ENCODE data around the gene NPR3. TPM values are rescaled to one million over a fixed set of nuclear protein-coding genes. Genes with fewer than 3 reads are reported as not detected.

NPR3 gene
- total RNA-seq, 4 donors from 2014 or later = 6.1 to 10.1 (median 8.1) TPM

DNA sequence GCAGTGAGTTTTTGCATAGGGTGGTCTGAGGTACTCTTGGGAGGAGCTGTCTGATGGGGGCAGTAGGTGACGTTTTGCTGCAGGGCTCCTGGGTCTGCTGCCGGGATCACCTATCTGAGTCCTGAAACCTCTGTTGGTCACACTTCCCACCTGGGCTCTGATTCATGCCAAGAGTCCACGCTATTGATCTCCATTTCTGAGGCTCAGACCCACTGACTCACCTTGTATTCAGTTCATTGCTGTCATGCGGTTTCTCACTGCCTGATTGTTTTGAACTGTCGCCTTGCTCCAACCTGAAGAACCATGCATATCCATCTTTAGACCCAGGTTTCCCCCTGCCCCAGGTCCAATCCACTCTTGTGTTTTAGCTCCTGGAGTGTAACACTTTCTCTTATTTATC lies 101.3 kb downstream of the NPR3 start:
- no peaks in the 10 kb centered on the region for H3K9me3 ChIP-seq
- no peak overlapping the region for H3K4me3 ChIP-seq
- no peaks in the 10 kb centered on the region for H3K27me3 ChIP-seq
- WGBS = 94% methylated on average over 5 of the region's 5 CpGs
- DNase-seq (ENCODE audit: low spot score in 2 of 2) = no peak
- peaks cover 3% of the 10 kb centered on the region for H3K4me1 ChIP-seq
- no peak overlapping the region for H3K27ac ChIP-seq
- H3K36me3 ChIP-seq = no peaks in the 10 kb centered on the region
- TF ChIP-seq EP300 (IDR thresholded peaks at IDR 0.05) = no peak
- TF ChIP-seq POLR2A (IDR thresholded peaks at IDR 0.05) = no peak
- TF ChIP-seq POLR2AphosphoS5 (IDR thresholded peaks at IDR 0.05) = no peak
- TF ChIP-seq, protein P1, sequence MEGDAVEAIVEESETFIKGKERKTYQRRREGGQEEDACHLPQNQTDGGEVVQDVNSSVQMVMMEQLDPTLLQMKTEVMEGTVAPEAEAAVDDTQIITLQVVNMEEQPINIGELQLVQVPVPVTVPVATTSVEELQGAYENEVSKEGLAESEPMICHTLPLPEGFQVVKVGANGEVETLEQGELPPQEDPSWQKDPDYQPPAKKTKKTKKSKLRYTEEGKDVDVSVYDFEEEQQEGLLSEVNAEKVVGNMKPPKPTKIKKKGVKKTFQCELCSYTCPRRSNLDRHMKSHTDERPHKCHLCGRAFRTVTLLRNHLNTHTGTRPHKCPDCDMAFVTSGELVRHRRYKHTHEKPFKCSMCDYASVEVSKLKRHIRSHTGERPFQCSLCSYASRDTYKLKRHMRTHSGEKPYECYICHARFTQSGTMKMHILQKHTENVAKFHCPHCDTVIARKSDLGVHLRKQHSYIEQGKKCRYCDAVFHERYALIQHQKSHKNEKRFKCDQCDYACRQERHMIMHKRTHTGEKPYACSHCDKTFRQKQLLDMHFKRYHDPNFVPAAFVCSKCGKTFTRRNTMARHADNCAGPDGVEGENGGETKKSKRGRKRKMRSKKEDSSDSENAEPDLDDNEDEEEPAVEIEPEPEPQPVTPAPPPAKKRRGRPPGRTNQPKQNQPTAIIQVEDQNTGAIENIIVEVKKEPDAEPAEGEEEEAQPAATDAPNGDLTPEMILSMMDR (IDR thresholded peaks at IDR 0.05) = no peak

DNA sequence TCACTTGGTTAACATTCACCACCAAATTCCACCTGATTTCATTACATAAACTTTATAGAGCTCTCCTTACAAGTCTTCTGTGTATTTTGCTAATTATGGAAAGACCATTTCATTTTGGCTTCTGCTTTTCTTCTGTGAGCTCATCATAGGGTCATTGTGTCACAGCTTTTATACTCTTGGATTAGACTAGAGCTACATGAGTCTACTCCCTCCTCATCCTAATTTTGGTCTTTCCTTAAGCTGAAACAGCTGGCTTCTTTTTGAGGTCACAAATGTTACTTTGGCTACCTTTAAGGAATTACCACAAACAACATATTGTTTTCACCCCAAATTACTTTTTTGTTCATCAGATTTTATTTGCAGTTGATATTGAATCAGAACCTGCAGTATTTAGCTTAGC lies 103.0 kb downstream of the NPR3 start:
- Histone ChIP-seq H3K9me3 (no peaks in the 10 kb centered on the region), H3K4me3 (no peak overlapping the region)
- DNase-seq (ENCODE audit: low spot score in 2 of 2) = no peak

DNA sequence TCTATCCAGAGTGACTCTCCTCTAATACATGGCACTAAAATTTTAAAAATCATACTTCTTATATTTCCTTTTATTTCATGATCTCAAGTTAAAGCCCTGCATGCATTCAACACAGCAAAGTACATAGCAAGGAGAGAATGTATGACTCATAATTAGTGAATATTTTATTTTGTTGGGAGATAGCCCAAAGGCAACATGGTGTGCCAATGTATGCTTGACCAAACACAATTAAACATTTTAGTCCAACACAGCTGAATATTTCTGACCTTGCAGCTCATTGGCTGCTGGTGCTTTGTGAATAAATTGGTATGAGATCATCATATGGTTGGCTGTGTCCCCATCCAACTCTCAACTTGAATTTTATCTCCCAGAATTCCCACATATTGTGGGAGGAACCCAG lies 103.5 kb downstream of the NPR3 start:
- Histone ChIP-seq H3K9me3 (no peaks in the 10 kb centered on the region), H3K4me3 (no peak overlapping the region), H3K27ac (no peak overlapping the region), H3K27me3 (no peaks in the 10 kb centered on the region), H3K4me1 (peaks cover 3% of the 10 kb centered on the region), H3K36me3 (no peaks in the 10 kb centered on the region)
- TF ChIP-seq EP300 (IDR thresholded peaks at IDR 0.05) = no peak
- TF ChIP-seq, protein P1 (IDR thresholded peaks at IDR 0.05) = no peak
- DNase-seq (ENCODE audit: low spot score in 2 of 2) = no peak

More for the DNA sequence above, 103.0 kb downstream of the NPR3 start:
- TF ChIP-seq, protein P1 (IDR thresholded peaks at IDR 0.05) = no peak
- TF ChIP-seq EP300 (IDR thresholded peaks at IDR 0.05) (no peak), POLR2A (IDR thresholded peaks at IDR 0.05) (no peak), POLR2AphosphoS5 (IDR thresholded peaks at IDR 0.05) (no peak)
- H3K27me3 ChIP-seq = no peaks in the 10 kb centered on the region
- H3K36me3 ChIP-seq = no peaks in the 10 kb centered on the region
- peaks cover 3% of the 10 kb centered on the region for H3K4me1 ChIP-seq
- H3K27ac ChIP-seq = no peak overlapping the region

DNA sequence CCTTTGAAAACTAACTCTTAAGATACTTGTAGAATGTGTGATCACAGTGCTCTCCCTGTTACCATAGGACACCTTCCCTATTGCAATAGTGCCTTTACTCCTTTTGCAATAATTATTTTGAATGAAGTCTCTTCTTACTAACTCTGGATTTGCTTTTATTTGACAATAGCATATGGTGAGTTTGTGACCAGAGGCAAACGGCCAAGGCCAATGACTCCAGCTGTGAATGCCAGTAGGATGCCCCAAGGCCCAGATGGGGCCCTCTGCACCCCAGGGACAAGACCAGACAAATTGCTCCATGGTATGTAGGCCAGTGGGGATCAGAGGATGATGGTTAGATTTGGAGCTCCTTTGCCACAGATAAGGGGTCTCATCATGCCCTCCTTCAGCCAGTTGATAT lies 116.9 kb downstream of the NPR3 start:
- no peak for TF ChIP-seq EP300 (IDR thresholded peaks at IDR 0.05)
- no peak for TF ChIP-seq POLR2AphosphoS5 (IDR thresholded peaks at IDR 0.05)
- TF ChIP-seq POLR2A (IDR thresholded peaks at IDR 0.05) = no peak
- TF ChIP-seq, protein P1 (IDR thresholded peaks at IDR 0.05) = no peak
- Histone ChIP-seq H3K36me3 (no peaks in the 10 kb centered on the region), H3K9me3 (no peaks in the 10 kb centered on the region), H3K4me1 (no peaks in the 10 kb centered on the region), H3K4me3 (no peak overlapping the region), H3K27me3 (no peaks in the 10 kb centered on the region), H3K27ac (no peak overlapping the region)
- WGBS = 64% methylated on average over 1 of the region's 1 CpG
- DNase-seq (ENCODE audit: low spot score in 2 of 2) = no peak

DNA sequence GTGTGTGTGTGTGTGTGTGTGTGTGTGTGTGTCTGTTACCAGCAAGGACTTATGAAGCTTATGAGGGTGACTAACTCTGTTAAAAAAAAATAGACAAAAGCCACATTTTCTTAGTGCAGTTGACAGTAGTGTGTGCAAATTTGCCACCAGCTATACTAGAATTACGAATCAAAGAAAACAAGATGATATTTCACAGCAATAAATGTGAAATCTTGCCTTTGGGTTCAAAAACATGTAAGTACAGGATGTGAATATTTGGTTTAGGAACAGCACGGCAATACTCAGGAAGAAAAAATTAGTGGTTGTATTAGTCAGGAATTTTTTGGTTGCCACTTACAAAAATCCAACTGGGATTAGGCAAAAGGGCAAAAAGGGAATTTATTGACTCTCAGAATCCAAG lies 117.4 kb downstream of the NPR3 start:
- WGBS = 74% methylated on average over 2 of the region's 2 CpGs
- no peak for DNase-seq (ENCODE audit: low spot score in 2 of 2)
- H3K9me3 ChIP-seq = no peaks in the 10 kb centered on the region
- H3K36me3 ChIP-seq = no peaks in the 10 kb centered on the region
- H3K4me3 ChIP-seq = no peak overlapping the region
- H3K4me1 ChIP-seq = no peaks in the 10 kb centered on the region
- H3K27ac ChIP-seq = no peak overlapping the region
- TF ChIP-seq POLR2AphosphoS5 (IDR thresholded peaks at IDR 0.05) (no peak), EP300 (IDR thresholded peaks at IDR 0.05) (no peak), POLR2A (IDR thresholded peaks at IDR 0.05) (no peak)
- TF ChIP-seq, protein P1 (IDR thresholded peaks at IDR 0.05) = no peak
- H3K27me3 ChIP-seq = no peaks in the 10 kb centered on the region

All from suprapubic skin (tissue), 4 donors.